Natural killer cell (primary cell): ENCODE data around the gene SASS6. TPM values are rescaled to one million over a fixed set of nuclear protein-coding genes. Genes with fewer than 3 reads are reported as not detected.

Experiments
- ATAC-seq, 3 donors: fragments of 150-1000 bp in 2 of 3; fragments of 200-7000 bp in 1 of 3; cut with Tn5 transposase; 1 replicate in 1 of 3; 2 replicates in 2 of 3; pipeline ENCODE4 v1.10.0; 2021; ENCODE audit warnings: mild to moderate bottlenecking in 2 of 3, moderate library complexity in 2 of 3
- DNase-seq, 2 donors: peaks; one replicate each; pipeline versions ENCODE4 v3.0.0 to v3.0.0-alpha.2; 2013 to 2021; ENCODE audit warnings: mixed read lengths in 1 of 2
- H3K27ac ChIP-seq: one replicate; pipeline ENCODE4 v1.5.1; 2013; ENCODE audit warnings: mild to moderate bottlenecking, low read length
- H3K27me3 ChIP-seq: one replicate; pipeline ENCODE4 v1.6.1; 2013; ENCODE audit warnings: low read length; ENCODE audit not compliant: control insufficient read depth, insufficient read depth
- H3K36me3 ChIP-seq: one replicate; pipeline ENCODE4 v1.6.1; 2013; ENCODE audit warnings: low read length; ENCODE audit not compliant: control insufficient read depth, insufficient read depth
- H3K4me1 ChIP-seq: one replicate; pipeline ENCODE4 v1.6.1; 2013; ENCODE audit warnings: low read length; ENCODE audit not compliant: control insufficient read depth, insufficient read depth
- H3K4me3 ChIP-seq: one replicate; pipeline ENCODE4 v1.5.1; 2013; ENCODE audit warnings: low read length
- H3K9me3 ChIP-seq: one replicate; pipeline ENCODE4 v1.6.1; 2013; ENCODE audit warnings: low read length; ENCODE audit not compliant: control insufficient read depth, insufficient read depth
- H3K27ac Mint-ChIP-seq, 2 donors: one replicate each; pipeline ENCODE4 v1.8.0; 2022; ENCODE audit warnings: mild to moderate bottlenecking in 2 of 2, mixed read lengths in 2 of 2, moderate library complexity in 1 of 2
- H3K27me3 Mint-ChIP-seq, 2 donors: one replicate each; pipeline ENCODE4 v1.8.0; 2022; ENCODE audit warnings: low read depth in 2 of 2, mixed read lengths in 2 of 2
- H3K36me3 Mint-ChIP-seq: one replicate; pipeline ENCODE4 v1.8.0; 2022; ENCODE audit warnings: mixed read lengths
- H3K4me1 Mint-ChIP-seq, 2 donors: one replicate each; pipeline ENCODE4 v1.8.0; 2022; ENCODE audit warnings: mixed read lengths in 2 of 2
- H3K4me3 Mint-ChIP-seq: one replicate; pipeline ENCODE4 v1.8.0; 2022; ENCODE audit warnings: mild to moderate bottlenecking, moderate library complexity, mixed read lengths
- H3K9me3 Mint-ChIP-seq, 2 donors: one replicate each; pipeline ENCODE4 v1.8.0; 2022; ENCODE audit warnings: mixed read lengths in 2 of 2
- WGBS: methylation state at CpG from one replicate; pipeline ENCODE4 v1.1.7; 2013; ENCODE audit warnings: missing lambda C conversion rate; ENCODE audit not compliant: insufficient coverage; 5-methylcytosine and 5-hydroxymethylcytosine counted together
- intact Hi-C: fragments of 100-400 bp; cut with micrococcal nuclease; formaldehyde crosslinking; loops from one replicate; pipeline ENCODE4 v1.14.2; 2022
- total RNA-seq, 4 donors: library from RNA; stranded (reverse); fragments of 120-200 nt in 1 of 4; gene quantifications; one replicate each; pipeline versions ENCODE4 v1.2.3 to v1.2.4, GENCODE V29; 2013 to 2022
- TF ChIP-seq, protein P1 (sequence below): fragments of 200-600 bp; IDR thresholded peaks from one replicate; pipeline ENCODE4 v1.8.0; 2022; ENCODE audit warnings: antibody characterized with exemption

The SASS6 gene
- total RNA-seq, 3 donors from 2014 or later (not counting 1 experiment from before 2014, with no cell fraction given) = 5.3 to 6.2 (median 5.6) TPM

- no peaks in the 10 kb centered on the region for H3K9me3 ChIP-seq
- 100% methylated on average over 1 of the region's 1 CpG for WGBS
- Mint-ChIP-seq H3K27me3 (no peaks in the 10 kb centered on the region), H3K4me3 (no peak overlapping the region), H3K9me3 (no peaks in the 10 kb centered on the region), H3K27ac (no peak overlapping the region), H3K4me1 (no peaks in the 10 kb centered on the region), H3K36me3 (no peaks in the 10 kb centered on the region)
- no peak for DNase-seq
- H3K27ac ChIP-seq = no peak overlapping the region
- no peak overlapping the region for H3K4me3 ChIP-seq
- H3K4me1 ChIP-seq = no peaks in the 10 kb centered on the region
- ATAC-seq = no peak
- intact Hi-C loops = no loop called here
- TF ChIP-seq, protein P1, sequence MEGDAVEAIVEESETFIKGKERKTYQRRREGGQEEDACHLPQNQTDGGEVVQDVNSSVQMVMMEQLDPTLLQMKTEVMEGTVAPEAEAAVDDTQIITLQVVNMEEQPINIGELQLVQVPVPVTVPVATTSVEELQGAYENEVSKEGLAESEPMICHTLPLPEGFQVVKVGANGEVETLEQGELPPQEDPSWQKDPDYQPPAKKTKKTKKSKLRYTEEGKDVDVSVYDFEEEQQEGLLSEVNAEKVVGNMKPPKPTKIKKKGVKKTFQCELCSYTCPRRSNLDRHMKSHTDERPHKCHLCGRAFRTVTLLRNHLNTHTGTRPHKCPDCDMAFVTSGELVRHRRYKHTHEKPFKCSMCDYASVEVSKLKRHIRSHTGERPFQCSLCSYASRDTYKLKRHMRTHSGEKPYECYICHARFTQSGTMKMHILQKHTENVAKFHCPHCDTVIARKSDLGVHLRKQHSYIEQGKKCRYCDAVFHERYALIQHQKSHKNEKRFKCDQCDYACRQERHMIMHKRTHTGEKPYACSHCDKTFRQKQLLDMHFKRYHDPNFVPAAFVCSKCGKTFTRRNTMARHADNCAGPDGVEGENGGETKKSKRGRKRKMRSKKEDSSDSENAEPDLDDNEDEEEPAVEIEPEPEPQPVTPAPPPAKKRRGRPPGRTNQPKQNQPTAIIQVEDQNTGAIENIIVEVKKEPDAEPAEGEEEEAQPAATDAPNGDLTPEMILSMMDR = no peak
- no peaks in the 10 kb centered on the region for H3K27me3 ChIP-seq
- H3K36me3 ChIP-seq = peaks cover 4% of the 10 kb centered on the region
These were observed 10.6 kb downstream of the SASS6 start for GRCh38 chr1:100122177-100122576.

GRCh38 chr1:100115524-100115923 lies 17.2 kb downstream of the SASS6 start:
- WGBS = 100% methylated on average over 3 of the region's 4 CpGs

GRCh38 chr1:100109554-100110066 lies 23.1 kb downstream of the SASS6 start:
- Mint-ChIP-seq H3K4me3 (no peak overlapping the region), H3K9me3 (no peaks in the 10 kb centered on the region), H3K27me3 (no peaks in the 10 kb centered on the region), H3K36me3 (no peaks in the 10 kb centered on the region), H3K27ac (no peak overlapping the region), H3K4me1 (no peaks in the 10 kb centered on the region)
- H3K9me3 ChIP-seq = no peaks in the 10 kb centered on the region
- TF ChIP-seq, protein P1 = no peak
- ATAC-seq (no peak), DNase-seq (no peak)
- peaks cover 23% of the 10 kb centered on the region for H3K36me3 ChIP-seq
- H3K27ac ChIP-seq = no peak overlapping the region
- intact Hi-C loops = no loop called here
- no peaks in the 10 kb centered on the region for H3K4me1 ChIP-seq
- H3K4me3 ChIP-seq = no peak overlapping the region
- no peaks in the 10 kb centered on the region for H3K27me3 ChIP-seq

More at GRCh38 chr1:100115524-100115923, 17.2 kb downstream of the SASS6 start:
- no peaks in the 10 kb centered on the region for H3K4me1 Mint-ChIP-seq
- H3K27ac Mint-ChIP-seq = no peak overlapping the region
- Histone ChIP-seq H3K9me3 (no peaks in the 10 kb centered on the region), H3K27ac (no peak overlapping the region), H3K4me3 (no peak overlapping the region), H3K4me1 (no peaks in the 10 kb centered on the region), H3K36me3 (peaks cover 4% of the 10 kb centered on the region), H3K27me3 (no peaks in the 10 kb centered on the region)
- no peaks in the 10 kb centered on the region for H3K27me3 Mint-ChIP-seq
- DNase-seq (no peak), ATAC-seq (no peak)
- intact Hi-C loops = no loop called here
- no peaks in the 10 kb centered on the region for H3K36me3 Mint-ChIP-seq
- no peaks in the 10 kb centered on the region for H3K9me3 Mint-ChIP-seq
- TF ChIP-seq, protein P1 = no peak
- no peak overlapping the region for H3K4me3 Mint-ChIP-seq

- Histone ChIP-seq H3K27me3 (no peaks in the 10 kb centered on the region), H3K36me3 (peaks cover 35% of the 10 kb centered on the region), H3K27ac (no peak overlapping the region), H3K9me3 (no peaks in the 10 kb centered on the region), H3K4me3 (no peak overlapping the region), H3K4me1 (no peaks in the 10 kb centered on the region)
- H3K9me3 Mint-ChIP-seq = no peaks in the 10 kb centered on the region
- TF ChIP-seq, protein P1 = no peak
- intact Hi-C loops = no loop called here
- H3K4me1 Mint-ChIP-seq = no peaks in the 10 kb centered on the region
- DNase-seq = no peak
- H3K36me3 Mint-ChIP-seq = peaks cover 10% of the 10 kb centered on the region
- WGBS = 100% methylated on average over 2 of the region's 4 CpGs
- no peak overlapping the region for H3K27ac Mint-ChIP-seq
- no peaks in the 10 kb centered on the region for H3K27me3 Mint-ChIP-seq
- H3K4me3 Mint-ChIP-seq = no peak overlapping the region
- ATAC-seq = no peak
These were observed 25.0 kb downstream of the SASS6 start for GRCh38 chr1:100107696-100108095.
